Testis (tissue), 3 donors: ENCODE results near the gene FAM3B. TPM values are rescaled to one million over a fixed set of nuclear protein-coding genes. Genes with fewer than 3 reads are reported as not detected.

Source experiments
- DNase-seq: peaks from one replicate; pipeline ENCODE4 v3.0.0-alpha.2; 2019
- H3K27ac ChIP-seq, 2 donors: fragments of 200-600 bp; sonication (generic); one replicate each; pipeline ENCODE4 v1.5.1; 2019
- H3K27me3 ChIP-seq: fragments of 200-600 bp; sonication (generic); one replicate; pipeline ENCODE4 v1.5.1; 2019
- H3K36me3 ChIP-seq: fragments of 200-600 bp; sonication (generic); one replicate; pipeline ENCODE4 v1.5.1; 2017; ENCODE audit warnings: low read depth; ENCODE audit errors: missing control alignments
- H3K4me1 ChIP-seq: fragments of 200-600 bp; sonication (generic); one replicate; pipeline ENCODE4 v1.5.1; 2019
- H3K4me3 ChIP-seq, 2 donors: fragments of 200-600 bp; sonication (generic); one replicate each; pipeline ENCODE4 v1.5.1; 2017 to 2019
- H3K9me3 ChIP-seq: fragments of 200-600 bp; sonication (generic); one replicate; pipeline ENCODE4 v1.5.1; 2017
- POLR2A ChIP-seq: fragments of 450-650 bp; IDR thresholded peaks from one replicate; pipeline ENCODE4 v1.6.1; 2017; ENCODE audit warnings: antibody characterized with exemption, mild to moderate bottlenecking, moderate library complexity
- WGBS, 2 donors: methylation state at CpG; one replicate each; pipeline ENCODE4 v1.1.5; 2018; 5-methylcytosine and 5-hydroxymethylcytosine counted together
- intact Hi-C: fragments of 100-400 bp; cut with DNase I; formaldehyde crosslinking; loops from one replicate; pipeline ENCODE4 v1.15.1; 2023; ENCODE audit warnings: low total_unique reads
- polyA plus RNA-seq: library from polyadenylated mRNA; stranded (reverse); fragments of 350-450 nt; fragmentation: Illumina TruSeq; extraction: RNeasy Lipid Tissue Mini Kit (QIAGEN cat#74804); gene quantifications from one replicate; pipeline ENCODE4 v1.2.3, GENCODE V29; 2014; ENCODE audit warnings: low read depth, low replicate concordance; ENCODE audit not compliant: insufficient read depth
- total RNA-seq, 2 donors: library from RNA; depleted of rRNA; stranded (reverse); fragments of >200 nt; gene quantifications; one replicate each; pipeline ENCODE4 v1.2.3, GENCODE V29; 2016
- TF ChIP-seq, protein P1 (sequence below), 3 experiments: fragments of 450-650 bp in 2 of 3; fragments of 200-600 bp in 1 of 3; sonication (generic) in 1 of 3; IDR thresholded peaks; one replicate each; pipeline ENCODE4 v1.5.1; 2016 to 2019; ENCODE audit warnings: antibody characterized with exemption in 3 of 3, mild to moderate bottlenecking in 2 of 3, moderate library complexity in 1 of 3

The FAM3B gene
- total and polyA plus RNA-seq, 3 donors from 2014 or later: 4.9 to 14.1 (median 9.4) TPM

DNA sequence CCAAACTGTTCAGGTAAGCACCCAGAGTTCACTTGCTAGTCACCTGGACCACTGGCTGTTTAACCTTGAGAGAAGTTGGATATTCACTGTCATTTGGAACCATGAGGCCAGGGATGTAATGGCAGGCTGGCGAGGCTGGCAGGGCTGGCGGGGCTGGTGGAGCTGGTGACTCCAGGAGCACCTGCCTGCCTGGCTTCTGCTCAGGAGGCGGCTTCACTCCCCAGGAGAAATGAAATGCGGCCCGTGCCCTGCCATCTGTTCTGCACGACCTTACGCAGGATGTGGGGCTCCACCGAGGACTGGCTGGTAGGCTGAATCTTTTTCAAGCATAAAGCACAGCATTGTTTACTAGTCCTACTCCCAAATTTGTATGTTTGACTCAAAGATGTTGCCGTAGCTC, 86.7 kb downstream of the FAM3B start:
- no peaks in the 10 kb centered on the region for H3K36me3 ChIP-seq
- H3K27me3 ChIP-seq: no peaks in the 10 kb centered on the region
- 87 to 92% methylated on average over 9 of the region's 9 CpGs for WGBS, 2 donors
- intact Hi-C loops: no loop called here
- DNase-seq: no peak
- no peaks in the 10 kb centered on the region for H3K9me3 ChIP-seq
- H3K4me3 ChIP-seq: no peak overlapping the region
- H3K27ac ChIP-seq: no peak overlapping the region
- no peak for TF ChIP-seq POLR2A
- TF ChIP-seq, protein P1, sequence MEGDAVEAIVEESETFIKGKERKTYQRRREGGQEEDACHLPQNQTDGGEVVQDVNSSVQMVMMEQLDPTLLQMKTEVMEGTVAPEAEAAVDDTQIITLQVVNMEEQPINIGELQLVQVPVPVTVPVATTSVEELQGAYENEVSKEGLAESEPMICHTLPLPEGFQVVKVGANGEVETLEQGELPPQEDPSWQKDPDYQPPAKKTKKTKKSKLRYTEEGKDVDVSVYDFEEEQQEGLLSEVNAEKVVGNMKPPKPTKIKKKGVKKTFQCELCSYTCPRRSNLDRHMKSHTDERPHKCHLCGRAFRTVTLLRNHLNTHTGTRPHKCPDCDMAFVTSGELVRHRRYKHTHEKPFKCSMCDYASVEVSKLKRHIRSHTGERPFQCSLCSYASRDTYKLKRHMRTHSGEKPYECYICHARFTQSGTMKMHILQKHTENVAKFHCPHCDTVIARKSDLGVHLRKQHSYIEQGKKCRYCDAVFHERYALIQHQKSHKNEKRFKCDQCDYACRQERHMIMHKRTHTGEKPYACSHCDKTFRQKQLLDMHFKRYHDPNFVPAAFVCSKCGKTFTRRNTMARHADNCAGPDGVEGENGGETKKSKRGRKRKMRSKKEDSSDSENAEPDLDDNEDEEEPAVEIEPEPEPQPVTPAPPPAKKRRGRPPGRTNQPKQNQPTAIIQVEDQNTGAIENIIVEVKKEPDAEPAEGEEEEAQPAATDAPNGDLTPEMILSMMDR (IDR thresholded peaks at IDR 0.05): no peak
- no peaks in the 10 kb centered on the region for H3K4me1 ChIP-seq

DNA sequence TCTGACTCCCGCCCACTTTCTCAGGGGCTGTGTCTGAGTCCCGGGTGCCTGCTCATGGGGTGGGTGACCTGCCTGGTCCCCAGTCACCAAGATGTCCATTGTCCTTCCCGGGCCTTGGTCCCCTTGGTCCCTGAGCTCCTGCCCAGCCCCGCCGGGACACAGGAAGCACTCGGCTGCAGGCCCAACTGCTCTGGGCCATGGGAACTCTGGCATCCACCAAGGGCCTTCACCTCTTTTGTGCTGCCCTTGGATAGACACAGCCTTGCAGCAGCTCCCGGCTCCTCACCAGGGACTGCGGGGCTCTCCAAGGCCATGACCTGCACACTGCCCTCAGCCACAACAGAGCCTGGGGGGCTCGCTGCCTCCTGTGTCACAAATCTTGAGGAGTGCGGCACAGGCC, 87.4 kb downstream of the FAM3B start:
- Histone ChIP-seq H3K4me1 (no peaks in the 10 kb centered on the region), H3K9me3 (no peaks in the 10 kb centered on the region), H3K27ac (no peak overlapping the region), H3K4me3 (no peak overlapping the region), H3K27me3 (no peaks in the 10 kb centered on the region), H3K36me3 (no peaks in the 10 kb centered on the region)
- intact Hi-C loops: no loop called here
- 91 to 92% methylated on average over 7 to 10 of the region's 10 CpGs for WGBS, 2 donors
- TF ChIP-seq, protein P1 (IDR thresholded peaks at IDR 0.05): no peak
- TF ChIP-seq POLR2A: no peak
- no peak for DNase-seq

DNA sequence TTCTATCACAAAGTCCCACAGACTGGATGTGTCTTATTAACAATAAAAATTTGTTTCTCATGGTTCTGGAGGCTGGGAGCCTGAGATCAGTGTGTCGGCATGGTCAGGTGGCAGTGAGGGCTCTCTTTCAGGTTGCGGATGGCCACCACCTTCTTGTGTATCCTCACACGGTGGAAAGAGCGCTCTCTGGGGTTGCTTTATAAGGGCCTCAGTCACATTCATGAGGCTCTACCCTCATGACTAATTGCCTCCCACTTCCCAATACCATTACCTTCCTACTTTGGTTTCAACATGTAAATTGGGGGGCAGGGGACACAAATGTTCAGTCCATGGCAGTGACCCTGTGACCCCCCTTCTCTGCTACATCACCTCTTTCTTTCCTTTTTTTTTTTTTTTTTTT, 88.7 kb downstream of the FAM3B start:
- Histone ChIP-seq H3K27ac (no peak overlapping the region), H3K9me3 (no peaks in the 10 kb centered on the region), H3K36me3 (no peaks in the 10 kb centered on the region), H3K27me3 (no peaks in the 10 kb centered on the region), H3K4me3 (no peak overlapping the region), H3K4me1 (no peaks in the 10 kb centered on the region)
- TF ChIP-seq, protein P1 (IDR thresholded peaks at IDR 0.05): no peak
- TF ChIP-seq POLR2A: no peak
- intact Hi-C loops: no loop called here
- DNase-seq: no peak
- 88 to 94% methylated on average over 4 of the region's 4 CpGs for WGBS, 2 donors

DNA sequence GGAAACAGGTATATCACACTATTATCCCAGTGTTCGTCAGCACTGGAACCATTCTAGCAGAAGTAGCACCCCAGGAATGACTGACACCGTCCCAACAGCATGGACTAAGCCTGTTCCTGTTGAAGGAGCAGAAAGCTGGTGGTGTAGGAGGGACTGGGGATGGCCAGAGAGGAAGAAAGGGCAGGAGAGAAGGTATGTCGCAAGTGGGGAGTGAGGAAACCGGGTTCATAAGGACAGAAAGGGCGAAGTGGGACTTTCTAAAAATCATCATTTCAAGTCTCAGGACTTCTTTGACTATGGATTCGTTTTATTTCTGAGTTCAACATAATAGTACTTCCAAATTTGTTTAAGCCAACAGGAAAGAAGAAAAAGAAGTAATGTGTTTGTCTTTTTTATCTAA, 89.7 kb downstream of the FAM3B start:
- no peak for TF ChIP-seq POLR2A
- TF ChIP-seq, protein P1 (IDR thresholded peaks at IDR 0.05): no peak
- no peak overlapping the region for H3K27ac ChIP-seq
- intact Hi-C loops: no loop called here
- no peaks in the 10 kb centered on the region for H3K4me1 ChIP-seq
- DNase-seq: no peak
- no peaks in the 10 kb centered on the region for H3K27me3 ChIP-seq
- no peak overlapping the region for H3K4me3 ChIP-seq
- H3K36me3 ChIP-seq: no peaks in the 10 kb centered on the region
- WGBS, 2 donors: 91 to 93% methylated on average over 6 of the region's 6 CpGs
- H3K9me3 ChIP-seq: no peaks in the 10 kb centered on the region

Other genes starting within 250 kb of the FAM3B start
- gene BACE2, start 148.6 kb upstream of the FAM3B start, total RNA-seq: 10 to 100 TPM; 21.8 to 28.6 TPM
- 17.4 TPM for gene BACE2, start 148.6 kb upstream of the FAM3B start, polyA plus RNA-seq
- gene MX2, start 45.2 kb downstream of the FAM3B start, total RNA-seq: 10 to 100 TPM; 10.1 to 12.8 TPM
- gene MX2, start 45.2 kb downstream of the FAM3B start, polyA plus RNA-seq: 8.4 TPM
- gene MX1, start 109.4 kb downstream of the FAM3B start, total RNA-seq: 10 to 100 TPM; 22.7 to 36.1 TPM
- 18.0 TPM for gene MX1, start 109.4 kb downstream of the FAM3B start, polyA plus RNA-seq
- 1 to 10 TPM; 2.3 to 5.6 TPM for gene TMPRSS2, start 191.4 kb downstream of the FAM3B start, total RNA-seq
- gene TMPRSS2, start 191.4 kb downstream of the FAM3B start, polyA plus RNA-seq: 3.9 TPM